HG03060 (cell line): ENCODE measurements around the gene DNAI1.
"Not testable (repeated sequence)": the region's sequence is repeated elsewhere in the genome, so short reads cannot be mapped to it uniquely, and the experiment has no call there.

Experiments used
- ATAC-seq: cut with Tn5 transposase; IDR thresholded peaks from one replicate; pipeline ENCODE4 v1.9.1; 2021; ENCODE audit warnings: low read depth, moderate number of reproducible peaks; ENCODE audit not compliant: unreplicated experiment

Gene DNAI1

GRCh38 chr9:34446951-34447350 is 11.7 kb upstream of the DNAI1 start:
- no peak for ATAC-seq

- no peak for ATAC-seq
Observed at GRCh38 chr9:34450644-34451043, 8.0 kb upstream of the DNAI1 start.

- no peak for ATAC-seq
Observed at GRCh38 chr9:34451135-34451534, 7.5 kb upstream of the DNAI1 start.

GRCh38 chr9:34451545-34451944 is 7.1 kb upstream of the DNAI1 start:
- ATAC-seq = no peak

GRCh38 chr9:34452568-34452967 is 6.0 kb upstream of the DNAI1 start:
- no peak for ATAC-seq

GRCh38 chr9:34454571-34455065 is 4.0 kb upstream of the DNAI1 start:
- ATAC-seq = no peak

- ATAC-seq = no peak
Observed at GRCh38 chr9:34456151-34456550, 2.5 kb upstream of the DNAI1 start.

- no peak for ATAC-seq
Observed at GRCh38 chr9:34456746-34457145, 1.9 kb upstream of the DNAI1 start.

GRCh38 chr9:34457266-34458012 is 1.2 kb upstream of the DNAI1 start:
- no peak for ATAC-seq

- no peak for ATAC-seq
Observed at GRCh38 chr9:34458959-34459340, 345 bp downstream of the DNAI1 start.

GRCh38 chr9:34459356-34459755 is 751 bp downstream of the DNAI1 start:
- ATAC-seq = no peak

GRCh38 chr9:34459941-34460340 is 1.3 kb downstream of the DNAI1 start:
- ATAC-seq = no peak

- ATAC-seq = no peak
Observed at GRCh38 chr9:34463098-34463900, 4.7 kb downstream of the DNAI1 start.

GRCh38 chr9:34463901-34464232 is 5.3 kb downstream of the DNAI1 start:
- ATAC-seq = no peak

- no peak for ATAC-seq
Observed at GRCh38 chr9:34464571-34464970, 6.0 kb downstream of the DNAI1 start.

- no peak for ATAC-seq
Observed at GRCh38 chr9:34465468-34465867, 6.9 kb downstream of the DNAI1 start.

GRCh38 chr9:34475097-34475496 is 16.5 kb downstream of the DNAI1 start:
- no peak for ATAC-seq

- no peak for ATAC-seq
Observed at GRCh38 chr9:34477541-34477940, 18.9 kb downstream of the DNAI1 start.

- no peak for ATAC-seq
Observed at GRCh38 chr9:34479431-34479866, 20.8 kb downstream of the DNAI1 start.

GRCh38 chr9:34481620-34482019 is 23.0 kb downstream of the DNAI1 start:
- ATAC-seq = not testable (repeated sequence)

GRCh38 chr9:34482746-34483145 is 24.1 kb downstream of the DNAI1 start:
- not testable (repeated sequence) for ATAC-seq

GRCh38 chr9:34484678-34485077 is 26.1 kb downstream of the DNAI1 start:
- ATAC-seq = no peak
